ENCODE results near the gene VPS8.

VPS8 gene

GRCh38 chr3:185065059-185065458 is 253.1 kb downstream of the VPS8 start:
- no peak for DNase-seq

GRCh38 chr3:185066251-185066650 is 254.3 kb downstream of the VPS8 start:
- no peak for DNase-seq

GRCh38 chr3:185067173-185067572 is 255.2 kb downstream of the VPS8 start:
- DNase-seq, result no peak

GRCh38 chr3:185069037-185070030 is 257.4 kb downstream of the VPS8 start:
- no peak for DNase-seq

GRCh38 chr3:185070491-185071286 is 258.7 kb downstream of the VPS8 start:
- DNase-seq, result no peak

- no peak for DNase-seq
Observed at GRCh38 chr3:185071287-185071800, 259.4 kb downstream of the VPS8 start.

GRCh38 chr3:185075547-185075946 is 263.6 kb downstream of the VPS8 start:
- no peak for DNase-seq

- no peak for DNase-seq
Observed at GRCh38 chr3:185076219-185076618, 264.3 kb downstream of the VPS8 start.

GRCh38 chr3:185079625-185080024 is 267.7 kb downstream of the VPS8 start:
- DNase-seq, result no peak

- no peak for DNase-seq
Observed at GRCh38 chr3:185081521-185081920, 269.6 kb downstream of the VPS8 start.

GRCh38 chr3:185082149-185082548 is 270.2 kb downstream of the VPS8 start:
- DNase-seq, result no peak

- DNase-seq, result no peak
Observed at GRCh38 chr3:185082829-185083228, 270.9 kb downstream of the VPS8 start.

- DNase-seq, result no peak
Observed at GRCh38 chr3:185084402-185084801, 272.4 kb downstream of the VPS8 start.

GRCh38 chr3:185084901-185085300 is 272.9 kb downstream of the VPS8 start:
- no peak for DNase-seq

- DNase-seq, result no peak
Observed at GRCh38 chr3:185087419-185087818, 275.5 kb downstream of the VPS8 start.

GRCh38 chr3:185089343-185089742 is 277.4 kb downstream of the VPS8 start:
- no peak for DNase-seq

GRCh38 chr3:185089751-185090150 is 277.8 kb downstream of the VPS8 start:
- DNase-seq, result no peak

GRCh38 chr3:185090811-185091210 is 278.8 kb downstream of the VPS8 start:
- DNase-seq, result no peak

GRCh38 chr3:185093116-185093515 is 281.1 kb downstream of the VPS8 start:
- DNase-seq, result no peak

GRCh38 chr3:185094697-185095096 is 282.7 kb downstream of the VPS8 start:
- no peak for DNase-seq
